Spleen (tissue), 11 donors: ENCODE results near the gene APP. TPM values are rescaled to one million over a fixed set of nuclear protein-coding genes. Genes with fewer than 3 reads are reported as not detected.

Experiments used
- DNase-seq: peaks from one replicate; pipeline ENCODE4 v3.0.0-alpha.2; 2020
- H3K27ac ChIP-seq, 8 donors: fragments of 200-600 bp; sonication (generic) in 7 of 8; 1 replicate in 4 of 8; 2 replicates in 4 of 8; pipeline versions ENCODE4 v1.5.0 to v1.8.0; 2016 to 2021; ENCODE audit warnings: inconsistent platforms in 4 of 8, mild to moderate bottlenecking in 4 of 8, moderate library complexity in 1 of 8
- H3K27me3 ChIP-seq, 7 donors: fragments of 200-600 bp; sonication (generic) in 6 of 7; replicated peaks in 1 of 7; 1 replicate in 4 of 7; 2 replicates in 3 of 7; pipeline versions ENCODE4 v1.5.0 to v1.8.0; 2016 to 2021; ENCODE audit warnings: inconsistent platforms in 3 of 7, mild to moderate bottlenecking in 1 of 7
- H3K36me3 ChIP-seq, 6 donors: fragments of 200-600 bp; sonication (generic) in 5 of 6; 1 replicate in 4 of 6; 2 replicates in 2 of 6; pipeline versions ENCODE4 v1.5.0 to v1.8.0; 2016 to 2021; ENCODE audit warnings: inconsistent platforms in 2 of 6
- H3K4me1 ChIP-seq, 6 donors: fragments of 200-600 bp; sonication (generic) in 5 of 6; 1 replicate in 3 of 6; 2 replicates in 3 of 6; pipeline versions ENCODE4 v1.5.0 to v1.8.0; 2016 to 2021; ENCODE audit warnings: inconsistent platforms in 3 of 6
- H3K4me3 ChIP-seq, 8 donors: fragments of 200-600 bp; sonication (generic) in 7 of 8; 1 replicate in 4 of 8; 2 replicates in 4 of 8; pipeline versions ENCODE4 v1.5.0 to v1.8.0; 2016 to 2021; ENCODE audit warnings: inconsistent platforms in 4 of 8, mild to moderate bottlenecking in 4 of 8, moderate library complexity in 2 of 8
- H3K9me3 ChIP-seq, 8 donors: fragments of 200-600 bp; sonication (generic) in 7 of 8; 1 replicate in 4 of 8; 2 replicates in 4 of 8; pipeline versions ENCODE4 v1.5.0 to v1.8.0; 2016 to 2021; ENCODE audit warnings: inconsistent platforms in 4 of 8
- CTCF ChIP-seq, 11 experiments: fragments of 200-600 bp in 7 of 11; fragments of 450-650 bp in 4 of 11; sonication (generic) in 4 of 11; IDR thresholded peaks in 8 of 11; conservative IDR thresholded peaks in 3 of 11; 1 replicate in 7 of 11; 2 replicates in 4 of 11; pipeline versions ENCODE4 v1.4.0 to v1.8.0; 2016 to 2021; ENCODE audit warnings: antibody characterized with exemption in 11 of 11, inconsistent platforms in 4 of 11, mild to moderate bottlenecking in 1 of 11
- POLR2A ChIP-seq, 3 donors: fragments of 450-650 bp; IDR thresholded peaks; one replicate each; pipeline ENCODE4 v1.5.1; 2017; ENCODE audit warnings: antibody characterized with exemption in 3 of 3, mild to moderate bottlenecking in 1 of 3
- POLR2AphosphoS5 ChIP-seq, 3 donors: sonication (generic); formaldehyde crosslinking; IDR thresholded peaks; one replicate each; pipeline ENCODE4 v1.5.1; 2017; ENCODE audit warnings: antibody characterized with exemption in 3 of 3
- WGBS, 5 donors: extraction: QIAGEN DNeasy Blood & Tissue Kit in 3 of 5; methylation state at CpG; one replicate each; pipeline versions ENCODE4 v1.1.5 to v1.1.7; 2013 to 2018; 5-methylcytosine and 5-hydroxymethylcytosine counted together
- intact Hi-C: fragments of 100-400 bp; cut with DNase I; formaldehyde crosslinking; loops from one replicate; pipeline ENCODE4 v1.15.0; 2023; ENCODE audit warnings: low total_unique reads
- polyA plus RNA-seq, 3 donors: library from polyadenylated mRNA; stranded (reverse); fragments of 200-250 nt; gene quantifications; one replicate each; pipeline ENCODE4 v1.2.1, GENCODE V29; 2013
- total RNA-seq, 7 donors: library from RNA; depleted of rRNA in 3 of 7; stranded (reverse); fragments of >200 nt in 3 of 7; fragmentation: NEBNext Ultra II Directional in 4 of 7; extraction: Animal tissue kit (Norgen Biotek cat#: 25700) in 4 of 7; gene quantifications; one replicate each; pipeline versions ENCODE4 v1.1.0 to v1.2.1, GENCODE V29; 2016 to 2021
- donor health status: healthy with polysubstance abuse.
- donor health status: DM: no; HTN: no; CAD: no; lungs with moderate emphysema.
- donor health status: DM: no; HTN: no; CAD: no.
- donor health status: Bipolar disorder and iron deficiency.
- donor health status: healthy.
- donor health status: DM: no; HTN: no; CAD: no.
- donor health status: DM: yes; HTN: yes; CAD: no.

Gene APP
- total and polyA plus RNA-seq, 10 donors, result 25.3 to 398 (median 282) TPM

GRCh38 chr21:25908495-25908894 lies 262.1 kb downstream of the APP start:
- peaks cover 0 to 41% (median 0%) of the 10 kb centered on the region in 6 donors for H3K36me3 ChIP-seq
- intact Hi-C loops, result loop anchor here (10.0 kb wide), 1 partner anchor 46 kb away; no protein-coding TSS in a partner anchor
- peaks cover 0 to 25% (median 10%) of the 10 kb centered on the region in 6 donors for H3K4me1 ChIP-seq
- WGBS, 5 donors, result 83 to 94% (median 91%) methylated on average over 5 of the region's 5 CpGs
- TF ChIP-seq POLR2A (IDR thresholded peaks at IDR 0.05) (no peak), POLR2AphosphoS5 (IDR thresholded peaks at IDR 0.05) (no peak), CTCF (IDR thresholded peaks at IDR 0.05 in 8 of 11, conservative IDR thresholded peaks at IDR 0.05 in 3 of 11) (no peak)
- H3K9me3 ChIP-seq, result no peaks in the 10 kb centered on the region
- no peaks in the 10 kb centered on the region for H3K27me3 ChIP-seq
- no peak overlapping the region for H3K27ac ChIP-seq
- no peak for DNase-seq
- H3K4me3 ChIP-seq, result no peak overlapping the region

GRCh38 chr21:25907573-25908275 lies 262.8 kb downstream of the APP start:
- Histone ChIP-seq H3K4me1 (peaks cover 0 to 20% (median 10%) of the 10 kb centered on the region in 6 donors), H3K9me3 (no peaks in the 10 kb centered on the region), H3K27ac (no peak overlapping the region), H3K4me3 (no peak overlapping the region), H3K36me3 (peaks cover 0 to 48% (median 0%) of the 10 kb centered on the region in 6 donors), H3K27me3 (no peaks in the 10 kb centered on the region)
- WGBS, 5 donors, result 56 to 74% (median 58%) methylated on average over 3 of the region's 3 CpGs
- intact Hi-C loops, result loop anchor here (10.0 kb wide), 1 partner anchor 47 kb away; no protein-coding TSS in a partner anchor
- TF ChIP-seq POLR2A (IDR thresholded peaks at IDR 0.05) (no peak), POLR2AphosphoS5 (IDR thresholded peaks at IDR 0.05) (no peak), CTCF (IDR thresholded peaks at IDR 0.05 in 8 of 11, conservative IDR thresholded peaks at IDR 0.05 in 3 of 11) (no peak)
- DNase-seq, result no peak

- H3K27ac ChIP-seq, result no peak overlapping the region
- DNase-seq, result no peak
- no peaks in the 10 kb centered on the region for H3K9me3 ChIP-seq
- intact Hi-C loops, result loop anchor here (10.0 kb wide), 1 partner anchor 48 kb away; no protein-coding TSS in a partner anchor
- WGBS, 5 donors, result 85 to 91% (median 88%) methylated on average over 7 of the region's 7 CpGs
- peaks cover 0 to 11% (median 7%) of the 10 kb centered on the region in 6 donors for H3K4me1 ChIP-seq
- TF ChIP-seq POLR2A (IDR thresholded peaks at IDR 0.05) (no peak), CTCF (IDR thresholded peaks at IDR 0.05 in 8 of 11, conservative IDR thresholded peaks at IDR 0.05 in 3 of 11) (no peak), POLR2AphosphoS5 (IDR thresholded peaks at IDR 0.05) (no peak)
- no peak overlapping the region for H3K4me3 ChIP-seq
- H3K27me3 ChIP-seq, result no peaks in the 10 kb centered on the region
- H3K36me3 ChIP-seq, result peaks cover 0 to 43% (median 0%) of the 10 kb centered on the region in 6 donors
Measured at GRCh38 chr21:25906587-25906986, 264.0 kb downstream of the APP start.

- Histone ChIP-seq H3K9me3 (no peaks in the 10 kb centered on the region), H3K27ac (no peak overlapping the region), H3K27me3 (no peaks in the 10 kb centered on the region), H3K36me3 (peaks cover 0 to 35% (median 0%) of the 10 kb centered on the region in 6 donors), H3K4me1 (peaks cover 0 to 11% (median 7%) of the 10 kb centered on the region in 6 donors), H3K4me3 (no peak overlapping the region)
- TF ChIP-seq POLR2A (IDR thresholded peaks at IDR 0.05) (no peak), CTCF (IDR thresholded peaks at IDR 0.05 in 8 of 11, conservative IDR thresholded peaks at IDR 0.05 in 3 of 11) (no peak), POLR2AphosphoS5 (IDR thresholded peaks at IDR 0.05) (no peak)
- DNase-seq, result no peak
- intact Hi-C loops, result loop anchor here (10.0 kb wide), 1 partner anchor 50 kb away; no protein-coding TSS in a partner anchor
- WGBS, 5 donors, result 85 to 96% (median 92%) methylated on average over 6 of the region's 6 CpGs
Measured at GRCh38 chr21:25905126-25905525, 265.4 kb downstream of the APP start.
